IPS DF 19.7 (cell line): ENCODE data around the gene MCMBP.

ENCODE experiments used
- DNase-seq: peaks from one replicate; pipeline ENCODE4 v3.0.0-alpha.2; 2013; ENCODE audit warnings: low read depth, low spot score

The MCMBP gene

DNA sequence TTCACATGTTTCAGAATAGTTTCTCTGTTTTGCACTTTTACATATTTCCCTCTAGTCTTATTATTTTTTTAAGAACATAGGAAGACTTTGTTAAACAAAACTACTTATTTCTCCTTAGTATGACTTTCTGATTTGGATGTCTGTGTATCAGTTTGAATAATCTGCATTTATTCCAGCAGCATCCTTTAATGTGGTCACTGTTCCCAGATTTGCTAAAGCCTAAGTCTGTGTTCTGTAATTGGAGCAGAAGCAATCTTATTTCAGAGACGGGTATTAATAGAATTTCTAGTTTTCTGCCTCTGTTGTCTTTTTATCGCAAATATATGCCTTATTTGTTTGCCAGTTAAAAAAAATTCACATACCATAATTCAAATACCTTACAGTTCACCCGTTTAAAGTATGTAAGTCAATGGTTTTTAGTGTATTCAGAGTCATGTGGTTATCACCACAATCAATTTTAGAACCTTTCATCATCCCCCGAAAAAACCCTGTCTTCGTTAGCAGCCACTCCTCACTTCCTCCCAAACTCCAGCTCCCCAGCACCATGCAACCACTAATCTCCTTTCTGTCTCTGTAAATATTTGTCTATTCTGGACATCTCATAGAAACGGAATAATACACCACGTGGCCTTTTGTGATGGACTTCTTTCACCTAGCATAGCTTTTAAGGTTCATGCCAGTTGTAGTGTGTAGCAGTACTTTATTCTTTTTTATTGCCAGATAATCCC lies 88.1 kb downstream of the MCMBP start:
- DNase-seq = no peak

DNA sequence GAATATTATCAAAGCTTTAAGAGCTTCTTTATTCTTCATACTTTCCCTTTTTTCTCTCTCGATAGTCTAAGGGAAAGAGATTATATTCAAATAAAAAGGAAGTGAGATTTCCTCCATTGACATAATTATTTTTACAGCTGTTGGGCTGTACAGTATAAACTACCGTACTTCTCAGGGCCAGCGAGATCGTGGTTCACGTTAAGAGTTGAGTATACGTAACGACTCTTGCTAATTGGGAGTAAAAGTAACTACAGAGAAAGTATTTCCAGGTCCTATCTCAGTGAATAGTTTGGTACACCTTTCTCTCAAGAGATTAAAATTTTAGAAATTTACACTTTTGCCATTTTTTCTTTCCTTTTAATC lies 89.0 kb downstream of the MCMBP start:
- DNase-seq = no peak

DNA sequence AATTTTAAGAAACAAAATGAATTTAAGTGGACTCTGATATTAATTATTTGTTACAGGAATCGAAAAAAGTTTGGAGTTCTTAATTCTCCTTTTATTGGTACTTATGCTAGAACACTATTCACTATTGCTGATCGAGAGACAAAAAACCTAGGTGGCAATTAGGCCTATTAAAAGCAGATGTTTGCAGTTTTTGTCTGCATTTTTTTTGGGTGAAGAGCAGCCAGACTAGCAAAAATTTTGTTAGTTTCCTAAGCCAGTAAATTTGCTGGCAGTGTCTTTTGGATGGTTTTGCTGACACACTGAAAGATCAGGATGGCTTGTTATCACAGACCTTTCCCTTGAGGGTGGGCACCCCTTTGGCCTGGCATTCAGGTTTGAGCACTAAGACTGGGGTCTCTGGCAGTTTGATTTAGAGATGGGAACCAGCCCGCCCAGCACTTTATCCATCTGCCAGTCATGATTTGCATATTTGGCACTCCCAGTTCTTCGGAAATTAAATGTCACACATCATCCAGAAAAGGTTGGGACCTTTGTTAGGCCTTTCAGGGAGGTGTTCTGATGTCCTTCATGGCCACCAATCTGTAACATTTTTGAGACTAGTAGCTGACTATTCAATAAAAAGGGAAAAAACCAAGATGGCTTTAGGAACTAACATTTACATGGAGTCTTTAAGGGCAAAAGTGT lies 89.5 kb downstream of the MCMBP start:
- no peak for DNase-seq

DNA sequence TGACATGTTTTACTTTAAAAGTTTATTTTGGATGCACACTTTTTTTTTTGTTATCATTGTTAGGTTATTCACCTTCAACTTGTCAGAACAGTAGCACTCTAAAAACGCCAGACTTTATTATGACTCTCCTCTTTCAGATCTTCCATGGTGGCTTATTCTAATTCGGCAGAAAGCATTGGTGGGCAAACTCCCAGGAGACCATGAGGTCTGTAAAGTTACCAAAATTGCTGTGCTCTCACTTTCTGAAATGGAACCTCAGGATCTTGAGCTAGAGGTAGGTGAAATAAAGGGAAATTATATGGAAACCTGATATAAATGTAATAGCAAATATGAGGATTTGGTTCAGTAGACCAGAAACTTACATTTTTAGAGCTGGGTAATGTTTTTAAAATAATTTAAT lies 91.1 kb downstream of the MCMBP start:
- DNase-seq = no peak

DNA sequence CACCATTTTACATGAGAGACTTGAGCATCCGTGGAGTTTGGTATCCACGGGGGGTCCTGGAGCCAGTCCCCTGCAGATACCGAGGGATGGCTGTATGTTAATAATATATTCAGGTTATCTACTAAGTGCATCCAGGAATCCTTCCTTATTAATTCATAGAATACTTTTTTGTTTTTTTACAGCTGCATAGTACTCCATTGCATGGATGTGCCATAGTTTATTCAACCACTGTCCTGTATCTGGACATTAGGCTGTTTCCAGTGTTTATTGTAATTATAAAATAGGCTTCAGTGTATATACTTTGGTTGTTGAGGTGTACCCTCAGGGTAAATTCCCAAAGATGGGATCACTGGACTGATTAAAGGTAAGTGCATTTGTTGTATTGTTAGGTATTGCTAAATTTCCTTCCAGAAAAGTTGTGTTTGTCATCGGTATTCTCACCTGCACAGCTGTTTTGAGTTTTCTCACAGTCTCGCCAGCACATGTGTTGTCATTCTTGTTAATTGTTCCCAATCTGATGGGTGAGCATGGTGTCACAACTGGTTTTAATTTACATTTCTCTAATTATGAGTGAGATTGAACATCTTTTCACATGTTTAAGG lies 91.7 kb downstream of the MCMBP start:
- DNase-seq = no peak
